ENCODE results near the gene UBASH3B. TPM values are rescaled to one million over a fixed set of nuclear protein-coding genes. Genes with fewer than 3 reads are reported as not detected.
A peak's percentile ranks its signal among the peaks of the same experiment; 100 is the strongest.

Gene UBASH3B
- total and polyA plus RNA-seq, 2 donors (not counting 1 experiment from before 2014, with no cell fraction given), result 13.1 to 44.4 TPM

- Histone ChIP-seq H2AFZ (ENCODE audit: low read length) (no peak overlapping the region), H3K9me3 (ENCODE audit: control insufficient read depth, insufficient read depth, low read depth, low read length) (no peaks in the 10 kb centered on the region), H3K27ac (ENCODE audit: insufficient read depth, low read length) (no peak overlapping the region), H4K20me1 (ENCODE audit: control insufficient read depth, extremely low read depth, insufficient read depth, low read length) (no peaks in the 10 kb centered on the region), H3K4me3 (replicated peaks in 1 of 4; ENCODE audit: control extremely low read depth in 1 of 4, insufficient read depth in 1 of 4, low read depth in 3 of 4, low read length in 4 of 4) (no peak overlapping the region), H3K4me1 (ENCODE audit: control insufficient read depth, extremely low read depth, insufficient read depth, low read length) (no peaks in the 10 kb centered on the region), H3K4me2 (ENCODE audit: extremely low read depth, insufficient read depth, low read length) (no peak overlapping the region), H3K9ac (ENCODE audit: insufficient read depth, low read length) (no peak overlapping the region), H3K79me2 (ENCODE audit: control insufficient read depth, insufficient read depth, low read length) (peaks cover 27% of the 10 kb centered on the region), H3K36me3 (ENCODE audit: control insufficient read depth, insufficient read depth, low read length) (no peaks in the 10 kb centered on the region), H3K27me3 (ENCODE audit: control insufficient read depth, insufficient read depth, low read length) (no peaks in the 10 kb centered on the region)
- peak in 1 of 2 donors; percentile 72 for DNase-seq (ENCODE audit: low read depth in 2 of 2)
- TF ChIP-seq, protein P1, sequence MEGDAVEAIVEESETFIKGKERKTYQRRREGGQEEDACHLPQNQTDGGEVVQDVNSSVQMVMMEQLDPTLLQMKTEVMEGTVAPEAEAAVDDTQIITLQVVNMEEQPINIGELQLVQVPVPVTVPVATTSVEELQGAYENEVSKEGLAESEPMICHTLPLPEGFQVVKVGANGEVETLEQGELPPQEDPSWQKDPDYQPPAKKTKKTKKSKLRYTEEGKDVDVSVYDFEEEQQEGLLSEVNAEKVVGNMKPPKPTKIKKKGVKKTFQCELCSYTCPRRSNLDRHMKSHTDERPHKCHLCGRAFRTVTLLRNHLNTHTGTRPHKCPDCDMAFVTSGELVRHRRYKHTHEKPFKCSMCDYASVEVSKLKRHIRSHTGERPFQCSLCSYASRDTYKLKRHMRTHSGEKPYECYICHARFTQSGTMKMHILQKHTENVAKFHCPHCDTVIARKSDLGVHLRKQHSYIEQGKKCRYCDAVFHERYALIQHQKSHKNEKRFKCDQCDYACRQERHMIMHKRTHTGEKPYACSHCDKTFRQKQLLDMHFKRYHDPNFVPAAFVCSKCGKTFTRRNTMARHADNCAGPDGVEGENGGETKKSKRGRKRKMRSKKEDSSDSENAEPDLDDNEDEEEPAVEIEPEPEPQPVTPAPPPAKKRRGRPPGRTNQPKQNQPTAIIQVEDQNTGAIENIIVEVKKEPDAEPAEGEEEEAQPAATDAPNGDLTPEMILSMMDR (conservative IDR thresholded peaks at IDR 0.05 in 1 of 2, IDR thresholded peaks at IDR 0.05 in 1 of 2; ENCODE audit: low read depth in 1 of 2, low read length in 2 of 2), result peak in 1 of 2 donors; percentile 34
- TF ChIP-seq EZH2 (IDR thresholded peaks at IDR 0.05; ENCODE audit: low read length, missing control alignments), result no peak
Measured at GRCh38 chr11:122653916-122654585, 1.5 kb upstream of the UBASH3B start.

DNA sequence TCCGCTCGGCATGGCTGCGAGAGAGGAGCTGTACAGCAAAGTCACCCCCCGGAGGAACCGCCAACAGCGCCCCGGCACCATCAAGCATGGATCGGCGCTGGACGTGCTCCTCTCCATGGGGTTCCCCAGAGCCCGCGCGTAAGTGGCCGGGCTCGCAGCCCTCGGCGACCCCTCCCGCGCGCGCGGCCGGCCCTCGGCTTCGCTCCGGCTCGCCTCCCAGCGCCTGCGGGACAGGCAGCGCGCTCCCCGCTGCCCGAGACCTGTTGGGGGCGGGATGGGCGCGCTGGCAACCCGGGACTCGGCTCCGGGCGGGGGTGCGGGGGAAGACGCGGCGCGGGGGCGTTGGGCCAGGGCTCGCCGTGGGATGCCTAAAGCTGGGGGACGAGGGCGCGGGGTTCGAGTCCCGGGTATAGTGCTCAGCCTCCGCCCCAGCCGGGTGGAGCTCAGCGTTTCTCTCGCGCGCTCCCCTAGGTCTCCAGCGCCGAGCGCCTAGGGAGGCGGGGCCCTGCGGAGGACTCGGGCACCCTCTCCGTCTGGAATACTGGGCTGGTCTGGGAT is 630 bp downstream of the UBASH3B start:
- Histone ChIP-seq H3K4me2 (ENCODE audit: extremely low read depth, insufficient read depth, low read length) (peak overlapping the region; percentile 91), H3K9me3 (ENCODE audit: control insufficient read depth, insufficient read depth, low read depth, low read length) (no peaks in the 10 kb centered on the region), H3K27me3 (ENCODE audit: control insufficient read depth, insufficient read depth, low read length) (no peaks in the 10 kb centered on the region), H2AFZ (ENCODE audit: low read length) (peak overlapping the region; percentile 69), H4K20me1 (ENCODE audit: control insufficient read depth, extremely low read depth, insufficient read depth, low read length) (no peaks in the 10 kb centered on the region), H3K4me1 (ENCODE audit: control insufficient read depth, extremely low read depth, insufficient read depth, low read length) (no peaks in the 10 kb centered on the region), H3K27ac (ENCODE audit: insufficient read depth, low read length) (peak overlapping the region; percentile 93), H3K4me3 (replicated peaks in 1 of 4; ENCODE audit: control extremely low read depth in 1 of 4, insufficient read depth in 1 of 4, low read depth in 3 of 4, low read length in 4 of 4) (peak overlapping the region; percentile 81 to 93 (median 88)), H3K36me3 (ENCODE audit: control insufficient read depth, insufficient read depth, low read length) (no peaks in the 10 kb centered on the region), H3K9ac (ENCODE audit: insufficient read depth, low read length) (peak overlapping the region; percentile 94), H3K79me2 (ENCODE audit: control insufficient read depth, insufficient read depth, low read length) (peaks cover 48% of the 10 kb centered on the region)
- no peak for TF ChIP-seq EZH2 (IDR thresholded peaks at IDR 0.05; ENCODE audit: low read length, missing control alignments)
- TF ChIP-seq, protein P1 (conservative IDR thresholded peaks at IDR 0.05 in 1 of 2, IDR thresholded peaks at IDR 0.05 in 1 of 2; ENCODE audit: low read depth in 1 of 2, low read length in 2 of 2), result no peak
- peak; percentile 60 to 73 for DNase-seq (ENCODE audit: low read depth in 2 of 2)

GRCh38 chr11:122656631-122657101 is 1.1 kb downstream of the UBASH3B start:
- no peaks in the 10 kb centered on the region for H4K20me1 ChIP-seq (ENCODE audit: control insufficient read depth, extremely low read depth, insufficient read depth, low read length)
- no peaks in the 10 kb centered on the region for H3K27me3 ChIP-seq (ENCODE audit: control insufficient read depth, insufficient read depth, low read length)
- peak overlapping the region; percentile 93 for H3K27ac ChIP-seq (ENCODE audit: insufficient read depth, low read length)
- H3K4me1 ChIP-seq (ENCODE audit: control insufficient read depth, extremely low read depth, insufficient read depth, low read length), result peaks cover 3% of the 10 kb centered on the region
- peak; percentile 41 to 56 for DNase-seq (ENCODE audit: low read depth in 2 of 2)
- H3K9ac ChIP-seq (ENCODE audit: insufficient read depth, low read length), result peak overlapping the region; percentile 94
- H3K4me2 ChIP-seq (ENCODE audit: extremely low read depth, insufficient read depth, low read length), result peak overlapping the region; percentile 88
- no peaks in the 10 kb centered on the region for H3K9me3 ChIP-seq (ENCODE audit: control insufficient read depth, insufficient read depth, low read depth, low read length)
- H3K79me2 ChIP-seq (ENCODE audit: control insufficient read depth, insufficient read depth, low read length), result peaks cover 52% of the 10 kb centered on the region
- peak overlapping the region; percentile 69 for H2AFZ ChIP-seq (ENCODE audit: low read length)
- H3K4me3 ChIP-seq (replicated peaks in 1 of 4; ENCODE audit: control extremely low read depth in 1 of 4, insufficient read depth in 1 of 4, low read depth in 3 of 4, low read length in 4 of 4), result peak overlapping the region; percentile 81 to 93 (median 88)
- TF ChIP-seq, protein P1 (conservative IDR thresholded peaks at IDR 0.05 in 1 of 2, IDR thresholded peaks at IDR 0.05 in 1 of 2; ENCODE audit: low read depth in 1 of 2, low read length in 2 of 2), result no peak
- no peak for TF ChIP-seq EZH2 (IDR thresholded peaks at IDR 0.05; ENCODE audit: low read length, missing control alignments)
- no peaks in the 10 kb centered on the region for H3K36me3 ChIP-seq (ENCODE audit: control insufficient read depth, insufficient read depth, low read length)

All from fibroblast of lung (primary cell).